Body of pancreas (tissue), 4 donors: ENCODE data around the gene TRIM69. TPM values are rescaled to one million over a fixed set of nuclear protein-coding genes. Genes with fewer than 3 reads are reported as not detected.
A peak's percentile ranks its signal among the peaks of the same experiment; 100 is the strongest.

Experiments used
- ATAC-seq: fragments of 150-250 bp; one replicate; pipeline ENCODE4 v1.9.1; 2016
- DNase-seq, 4 donors: peaks; one replicate each; pipeline ENCODE4 v3.0.0-alpha.2; 2019
- H3K27ac ChIP-seq, 4 donors: fragments of 200-600 bp; sonication (generic); 1 replicate in 3 of 4; 2 replicates in 1 of 4; pipeline versions ENCODE4 v1.5.1 to v1.6.1; 2016 to 2019; ENCODE audit warnings: mild to moderate bottlenecking in 1 of 4, mixed read lengths in 1 of 4, moderate library complexity in 1 of 4
- H3K27me3 ChIP-seq, 2 donors: fragments of 200-600 bp; sonication (generic); one replicate each; pipeline ENCODE4 v1.6.0; 2016; ENCODE audit warnings: mild to moderate bottlenecking in 1 of 2
- H3K36me3 ChIP-seq, 2 donors: fragments of 200-600 bp; sonication (generic); replicated peaks in 1 of 2; 2 replicates each; pipeline ENCODE4 v1.5.1; 2016; ENCODE audit warnings: low read depth in 2 of 2; ENCODE audit not compliant: insufficient read depth in 1 of 2
- H3K4me1 ChIP-seq: fragments of 200-600 bp; sonication (generic); one replicate; pipeline ENCODE4 v1.6.0; 2016
- H3K4me3 ChIP-seq, 2 donors: fragments of 200-600 bp; sonication (generic); 1 replicate in 1 of 2; 2 replicates in 1 of 2; pipeline ENCODE4 v1.5.1; 2016 to 2019
- H3K9me3 ChIP-seq, 3 donors: fragments of 200-600 bp; sonication (generic); 1 replicate in 2 of 3; 2 replicates in 1 of 3; pipeline ENCODE4 v1.5.1; 2016
- CTCF ChIP-seq, 7 experiments: fragments of 450-650 bp in 4 of 7; fragments of 200-600 bp in 3 of 7; sonication (generic) in 3 of 7; IDR thresholded peaks; one replicate each; pipeline ENCODE4 v1.5.1; 2016 to 2019; ENCODE audit warnings: antibody characterized with exemption in 7 of 7
- POLR2A ChIP-seq, 3 donors: fragments of 450-650 bp; IDR thresholded peaks; one replicate each; pipeline ENCODE4 v1.6.1; 2016; ENCODE audit warnings: antibody characterized with exemption in 3 of 3, mild to moderate bottlenecking in 2 of 3
- WGBS, 2 donors: methylation state at CpG; one replicate each; pipeline ENCODE4 v1.1.5; 2017; 5-methylcytosine and 5-hydroxymethylcytosine counted together
- intact Hi-C: fragments of 100-400 bp; cut with DNase I; formaldehyde crosslinking; loops from one replicate; pipeline ENCODE4 v1.15.1; 2023
- total RNA-seq, 2 donors: library from RNA; depleted of rRNA; stranded (reverse); fragments of >200 nt; gene quantifications; one replicate each; pipeline ENCODE4 v1.1.0, GENCODE V29; 2016

The TRIM69 gene
- total RNA-seq, 2 donors from 2014 or later, result 2.6 to 2.9 TPM

- H3K36me3 ChIP-seq, result peaks cover 7 to 27% of the 10 kb centered on the region in 2 donors
- intact Hi-C loops, result no loop called here
- H3K4me3 ChIP-seq, result no peak overlapping the region
- no peaks in the 10 kb centered on the region for H3K27me3 ChIP-seq
- peaks cover 14% of the 10 kb centered on the region for H3K4me1 ChIP-seq
- DNase-seq (no peak), ATAC-seq (no peak)
- 83 to 84% methylated on average over 2 of the region's 2 CpGs for WGBS, 2 donors
- H3K27ac ChIP-seq, result peak overlapping the region in 1 of 4 donors; percentile 4
- H3K9me3 ChIP-seq, result no peaks in the 10 kb centered on the region
- no peak for TF ChIP-seq POLR2A (IDR thresholded peaks at IDR 0.05)
- no peak for TF ChIP-seq CTCF (IDR thresholded peaks at IDR 0.05)
Measured at GRCh38 chr15:44715797-44716334, 20.5 kb upstream of the TRIM69 start.

- 86 to 98% methylated on average over 2 of the region's 2 CpGs for WGBS, 2 donors
- no peak overlapping the region for H3K4me3 ChIP-seq
- H3K27me3 ChIP-seq, result no peaks in the 10 kb centered on the region
- peaks cover 14% of the 10 kb centered on the region for H3K4me1 ChIP-seq
- DNase-seq (no peak), ATAC-seq (no peak)
- no peak overlapping the region for H3K27ac ChIP-seq
- TF ChIP-seq CTCF (IDR thresholded peaks at IDR 0.05), result no peak
- TF ChIP-seq POLR2A (IDR thresholded peaks at IDR 0.05), result no peak
- no peaks in the 10 kb centered on the region for H3K9me3 ChIP-seq
- H3K36me3 ChIP-seq, result peaks cover 7 to 27% of the 10 kb centered on the region in 2 donors
- intact Hi-C loops, result no loop called here
Measured at GRCh38 chr15:44716983-44717602, 19.2 kb upstream of the TRIM69 start.

GRCh38 chr15:44718180-44718926, 18.0 kb upstream of the TRIM69 start:
- Histone ChIP-seq H3K4me1 (peaks cover 6% of the 10 kb centered on the region), H3K4me3 (no peak overlapping the region), H3K27ac (no peak overlapping the region), H3K27me3 (no peaks in the 10 kb centered on the region), H3K36me3 (peaks cover 7 to 27% of the 10 kb centered on the region in 2 donors), H3K9me3 (no peaks in the 10 kb centered on the region)
- TF ChIP-seq CTCF (IDR thresholded peaks at IDR 0.05), result no peak
- ATAC-seq, result no peak
- whole genome bisulfite sequencing, 2 donors, result 61 to 67% methylated on average over 4 of the region's 4 CpGs
- no peak for DNase-seq
- intact Hi-C loops, result no loop called here

GRCh38 chr15:44718927-44719292, 17.4 kb upstream of the TRIM69 start:
- H3K9me3 ChIP-seq, result no peaks in the 10 kb centered on the region
- H3K4me3 ChIP-seq, result no peak overlapping the region
- H3K4me1 ChIP-seq, result peaks cover under 1% of the 10 kb centered on the region
- WGBS, 2 donors, result 85 to 87% methylated on average over 8 of the region's 8 CpGs
- H3K27me3 ChIP-seq, result no peaks in the 10 kb centered on the region
- intact Hi-C loops, result no loop called here
- peaks cover 7 to 27% of the 10 kb centered on the region in 2 donors for H3K36me3 ChIP-seq
- no peak for TF ChIP-seq POLR2A (IDR thresholded peaks at IDR 0.05)
- no peak for TF ChIP-seq CTCF (IDR thresholded peaks at IDR 0.05)
- DNase-seq, result no peak
- peak overlapping the region in 1 of 4 donors; percentile 40 for H3K27ac ChIP-seq
- ATAC-seq, result no peak
